IPS DF 6.9 (cell line): ENCODE measurements around the gene ZDHHC15.
"Not testable (repeated sequence)": the region's sequence is repeated elsewhere in the genome, so short reads cannot be mapped to it uniquely, and the experiment has no call there.

Experiments used
- DNase-seq: peaks from one replicate; pipeline ENCODE4 v3.0.0-alpha.2; 2013; ENCODE audit warnings: low read depth, low spot score
- H3K27ac ChIP-seq: one replicate; pipeline ENCODE4 v1.5.1; 2013; ENCODE audit warnings: low read length, control low read depth
- H3K27me3 ChIP-seq: 2 replicates; pipeline ENCODE4 v1.6.1; 2013; ENCODE audit warnings: mild to moderate bottlenecking, low read length; ENCODE audit not compliant: control insufficient read depth, insufficient read depth
- H3K36me3 ChIP-seq: 2 replicates; pipeline ENCODE4 v1.6.1; 2013; ENCODE audit warnings: low read length; ENCODE audit not compliant: control insufficient read depth, insufficient read depth
- H3K4me1 ChIP-seq: 2 replicates; pipeline ENCODE4 v1.6.1; 2013; ENCODE audit warnings: low read length; ENCODE audit not compliant: control insufficient read depth, insufficient read depth
- H3K4me3 ChIP-seq: 2 replicates; pipeline ENCODE4 v1.5.1; 2013; ENCODE audit warnings: mild to moderate bottlenecking, low read length
- H3K9me3 ChIP-seq: 2 replicates; pipeline ENCODE4 v1.6.1; 2013; ENCODE audit warnings: low read length, inconsistent platforms; ENCODE audit not compliant: control insufficient read depth, insufficient read depth
- WGBS: extraction: QIAGEN DNeasy Blood & Tissue Kit; methylation state at CpG from one replicate; pipeline ENCODE4 v1.1.7; 2013; ENCODE audit warnings: mixed read lengths, missing lambda C conversion rate; ENCODE audit not compliant: insufficient read length, insufficient coverage; 5-methylcytosine and 5-hydroxymethylcytosine counted together

Gene ZDHHC15

DNA sequence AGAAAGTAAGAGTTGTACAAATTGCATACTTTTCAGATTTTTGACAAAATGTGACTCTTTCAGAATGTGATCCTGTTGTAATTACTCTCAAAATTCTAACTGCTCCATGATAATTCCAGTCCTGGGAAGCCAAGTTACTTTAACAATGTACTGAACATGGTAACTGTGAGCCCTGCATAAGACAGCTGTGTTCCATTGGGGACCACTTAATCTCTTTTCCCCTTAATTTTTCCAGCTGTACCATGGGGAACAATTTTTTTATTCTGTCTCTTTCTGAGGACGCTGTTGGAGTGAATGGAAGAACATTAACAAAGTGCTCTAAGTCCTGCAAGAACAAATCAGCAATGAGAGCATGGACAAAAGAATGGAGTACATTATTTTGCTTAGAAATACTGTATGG lies 153.1 kb downstream of the ZDHHC15 start:
- WGBS, result no CpG with 5 or more reads among the region's 1 CpG
- no peak overlapping the region for H3K27ac ChIP-seq
- H3K36me3 ChIP-seq, result no peaks in the 10 kb centered on the region
- no peaks in the 10 kb centered on the region for H3K4me1 ChIP-seq
- H3K9me3 ChIP-seq, result no peaks in the 10 kb centered on the region
- no peak overlapping the region for H3K4me3 ChIP-seq
- DNase-seq, result no peak
- no peaks in the 10 kb centered on the region for H3K27me3 ChIP-seq

DNA sequence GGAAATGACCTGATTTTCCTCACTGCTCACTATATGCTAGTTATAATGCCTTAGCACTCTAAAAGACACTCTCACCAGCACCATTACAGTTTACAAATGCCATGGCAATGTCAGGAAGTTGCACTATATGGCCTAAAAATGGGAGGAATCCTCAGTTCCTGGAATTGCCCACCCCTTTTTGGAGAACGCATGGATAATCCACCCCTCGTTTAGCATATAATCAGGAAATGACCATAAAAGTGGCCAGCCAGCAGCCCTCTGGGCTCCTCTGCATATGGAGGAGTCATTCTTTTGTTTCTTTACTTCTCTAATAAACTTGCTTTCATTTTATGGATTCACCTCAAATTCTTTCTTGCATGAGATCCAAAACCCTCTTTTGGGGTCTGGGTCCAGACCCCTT lies 156.0 kb downstream of the ZDHHC15 start:
- DNase-seq, result no peak
- H3K9me3 ChIP-seq, result no peaks in the 10 kb centered on the region
- H3K27me3 ChIP-seq, result no peaks in the 10 kb centered on the region
- H3K27ac ChIP-seq, result no peak overlapping the region
- H3K4me3 ChIP-seq, result no peak overlapping the region
- no peaks in the 10 kb centered on the region for H3K36me3 ChIP-seq
- no peaks in the 10 kb centered on the region for H3K4me1 ChIP-seq
- WGBS, result no CpG with 5 or more reads among the region's 2 CpGs

DNA sequence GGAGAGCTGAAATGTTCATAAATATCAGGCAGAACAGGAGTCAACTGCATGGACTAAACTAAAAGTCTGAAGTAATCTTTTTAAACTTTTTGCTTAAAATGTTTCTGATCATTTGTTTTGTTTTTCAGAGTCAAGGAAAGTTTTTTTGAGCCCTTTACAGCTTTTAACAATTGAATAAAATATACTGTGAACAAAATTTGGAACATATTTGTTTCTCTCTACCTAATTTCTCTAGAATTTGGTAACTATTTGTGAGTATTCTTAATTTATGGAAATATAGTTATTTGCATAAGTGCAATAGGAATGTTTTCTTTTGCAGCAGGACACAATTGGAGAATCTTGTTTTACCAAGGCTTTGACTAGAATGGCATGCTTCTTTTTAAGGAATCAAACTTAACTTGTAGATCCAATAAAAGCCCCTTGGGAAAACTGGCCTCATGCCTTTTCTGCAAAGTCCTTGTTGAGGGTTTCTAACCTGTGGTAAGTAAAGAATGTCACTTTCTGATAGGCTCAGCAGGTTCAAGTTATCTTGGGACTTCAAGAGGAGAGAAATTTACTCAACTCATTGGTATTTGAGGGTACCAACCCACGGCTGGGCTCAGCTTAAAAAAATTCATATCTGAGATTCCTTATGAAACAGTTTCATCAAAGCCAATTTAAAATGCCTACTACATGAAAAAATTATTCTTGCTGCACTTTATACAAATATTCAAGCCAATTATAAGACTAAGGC lies 157.4 kb downstream of the ZDHHC15 start:
- WGBS, result no CpG with 5 or more reads among the region's 1 CpG
- Histone ChIP-seq H3K4me3 (no peak overlapping the region), H3K27ac (no peak overlapping the region)

GRCh38 chrX:75361788-75362187 lies 161.0 kb downstream of the ZDHHC15 start:
- Histone ChIP-seq H3K36me3 (no peaks in the 10 kb centered on the region), H3K9me3 (no peaks in the 10 kb centered on the region), H3K4me3 (no peak overlapping the region), H3K27ac (no peak overlapping the region), H3K4me1 (no peaks in the 10 kb centered on the region), H3K27me3 (no peaks in the 10 kb centered on the region)
- no peak for DNase-seq

More for the DNA sequence above, 157.4 kb downstream of the ZDHHC15 start:
- Histone ChIP-seq H3K36me3 (no peaks in the 10 kb centered on the region), H3K27me3 (no peaks in the 10 kb centered on the region), H3K9me3 (no peaks in the 10 kb centered on the region), H3K4me1 (no peaks in the 10 kb centered on the region)
- DNase-seq, result no peak

DNA sequence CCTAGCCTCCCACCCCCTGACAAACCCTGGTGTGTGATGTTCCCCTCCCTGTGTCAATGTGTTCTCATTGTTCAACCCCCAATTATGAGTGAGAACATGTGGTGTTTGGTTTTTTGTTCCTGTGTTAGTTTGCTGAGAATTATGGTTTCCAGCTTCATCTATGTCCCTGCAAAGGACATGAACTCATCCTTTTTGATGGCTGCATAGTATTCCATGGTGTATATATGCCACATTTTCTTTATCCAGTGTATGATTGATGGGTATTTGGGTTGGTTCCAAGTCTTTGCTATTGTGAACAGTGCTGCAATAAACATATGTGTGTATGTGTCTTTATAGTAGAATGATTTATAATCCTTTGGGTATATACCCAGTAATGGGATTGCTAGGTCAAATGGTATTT lies 174.2 kb downstream of the ZDHHC15 start:
- H3K9me3 ChIP-seq, DNase-seq, H3K4me3 ChIP-seq, H3K27me3 ChIP-seq, H3K27ac ChIP-seq, H3K36me3 ChIP-seq, H3K4me1 ChIP-seq: not testable (repeated sequence)

- Histone ChIP-seq H3K4me3 (no peak overlapping the region), H3K9me3 (no peaks in the 10 kb centered on the region; the same call in 1 of the 2 replicates), H3K27ac (no peak overlapping the region), H3K36me3 (no peaks in the 10 kb centered on the region), H3K27me3 (no peaks in the 10 kb centered on the region), H3K4me1 (no peaks in the 10 kb centered on the region)
- no peak for DNase-seq
- WGBS, result no CpG with 5 or more reads among the region's 2 CpGs
These were observed 185.3 kb downstream of the ZDHHC15 start for GRCh38 chrX:75337525-75337924.

- Histone ChIP-seq H3K27me3 (no peaks in the 10 kb centered on the region), H3K36me3 (no peaks in the 10 kb centered on the region), H3K27ac (no peak overlapping the region), H3K4me3 (no peak overlapping the region), H3K4me1 (no peaks in the 10 kb centered on the region), H3K9me3 (no peaks in the 10 kb centered on the region; the same call in 1 of the 2 replicates)
- no CpG with 5 or more reads among the region's 19 CpGs for WGBS
- DNase-seq, result no peak
These were observed 187.7 kb downstream of the ZDHHC15 start for GRCh38 chrX:75335127-75335458.

DNA sequence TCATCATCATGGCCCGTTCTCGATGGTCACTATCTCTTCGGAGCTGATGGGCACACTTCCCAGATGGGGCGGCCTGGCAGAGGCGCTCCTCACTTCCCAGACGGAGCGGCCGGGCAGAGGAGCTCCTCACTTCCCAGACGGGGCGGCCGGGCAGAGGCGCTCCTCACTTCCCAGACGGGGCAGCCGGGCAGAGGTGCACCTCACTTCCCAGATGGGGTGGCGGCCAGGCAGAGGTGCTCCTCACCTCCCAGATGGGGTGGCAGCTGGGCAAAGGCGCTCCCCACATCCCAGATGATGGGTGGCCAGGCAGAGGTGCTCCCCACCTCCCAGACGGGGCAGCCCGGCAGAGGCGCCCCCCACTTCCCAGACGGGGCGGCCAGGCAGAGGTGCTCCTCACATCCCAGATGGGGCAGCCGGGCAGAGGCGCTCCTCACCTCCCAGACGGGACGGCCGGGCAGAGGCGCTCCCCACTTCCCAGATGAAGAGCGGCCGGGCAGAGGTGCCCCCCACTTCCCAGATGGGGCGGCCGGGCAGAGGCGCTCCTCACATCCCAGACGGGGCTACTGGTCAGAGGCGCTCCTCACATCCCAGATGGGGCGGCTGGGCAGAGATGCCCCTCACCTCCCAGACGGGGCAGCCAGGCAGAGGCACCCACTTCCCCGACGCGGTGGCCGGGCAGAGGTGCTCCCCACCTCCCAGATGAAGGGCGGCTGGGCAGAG lies 188.3 kb downstream of the ZDHHC15 start:
- not testable (repeated sequence) for H3K4me1 ChIP-seq, H3K9me3 ChIP-seq, H3K4me3 ChIP-seq, H3K27me3 ChIP-seq, H3K27ac ChIP-seq, H3K36me3 ChIP-seq, DNase-seq
- WGBS, result no CpG with 5 or more reads among the region's 41 CpGs

DNA sequence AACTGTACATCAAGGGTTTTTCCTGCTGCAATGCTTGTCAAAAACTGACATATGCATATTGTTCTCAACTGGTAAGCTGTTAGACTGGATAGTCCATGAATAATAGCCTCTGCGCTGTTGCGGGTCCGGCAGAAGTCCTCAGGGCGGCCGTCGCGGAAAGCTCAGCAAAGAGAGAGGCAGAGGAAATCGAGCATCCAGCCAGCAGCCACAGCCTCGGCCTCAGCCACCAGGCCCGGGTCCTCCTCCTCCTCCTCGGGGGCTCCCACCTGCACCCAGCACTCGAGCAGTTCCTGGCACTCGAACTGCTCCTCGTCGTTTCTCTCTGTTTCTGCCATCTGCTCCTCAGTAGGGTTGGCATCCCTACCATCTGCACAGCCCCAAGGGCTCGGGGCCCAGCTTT lies 195.2 kb downstream of the ZDHHC15 start:
- DNase-seq, result no peak
- H3K36me3 ChIP-seq, result no peaks in the 10 kb centered on the region
- H3K9me3 ChIP-seq, result no peaks in the 10 kb centered on the region; the same call in 1 of the 2 replicates
- no peak overlapping the region for H3K27ac ChIP-seq
- WGBS, result no CpG with 5 or more reads among the region's 16 CpGs
- H3K27me3 ChIP-seq, result no peaks in the 10 kb centered on the region
- H3K4me3 ChIP-seq, result no peak overlapping the region
- H3K4me1 ChIP-seq, result no peaks in the 10 kb centered on the region
